IMR-90 (cell line): ENCODE measurements around the gene NPM1. TPM values are rescaled to one million over a fixed set of nuclear protein-coding genes. Genes with fewer than 3 reads are reported as not detected.

ENCODE experiments used
- ATAC-seq: fragments of 200-7000 bp; cut with Tn5 transposase; 2 replicates; pipeline ENCODE4 v1.9.1; 2020; ENCODE audit warnings: low read depth, mild to moderate bottlenecking, moderate library complexity
- BruUV-seq: library from RNA; stranded (reverse); fragments of 400-500 nt; replicated peaks from 2 replicates; lab custom pipeline; 2021; lab: Mats Ljungman, UMichigan
- CTCF ChIA-PET: fragments of 300-600 bp; formaldehyde crosslinking; extraction: SDS; loops from one replicate; lab custom pipeline; 2021; ENCODE audit warnings: antibody characterized with exemption; lab: Yijun Ruan, JAX
- POLR2A ChIA-PET: fragments of 300-600 bp; sonication (Branson Sonifier 250); formaldehyde crosslinking; loops from one replicate; lab custom pipeline; 2022; ENCODE audit warnings: antibody characterized with exemption; ENCODE audit not compliant: unreplicated experiment; lab: Charles Lee
- DNase-seq: peaks from one replicate; pipeline ENCODE4 v3.0.0; 2013
- H2AFZ ChIP-seq: replicated peaks from 2 replicates; pipeline ENCODE3; 2013; ENCODE audit warnings: low read length, mild to moderate bottlenecking; ENCODE audit not compliant: poor library complexity
- H2AK5ac ChIP-seq: 2 replicates; pipeline ENCODE4 v1.6.1; 2013; ENCODE audit warnings: low read depth, low read length, inconsistent platforms
- H2AK9ac ChIP-seq: replicated peaks from 2 replicates; pipeline ENCODE3; 2013; ENCODE audit warnings: mild to moderate bottlenecking, low read depth, low read length, moderate library complexity; ENCODE audit not compliant: poor library complexity
- H2BK120ac ChIP-seq: 2 replicates; pipeline ENCODE4 v1.6.1; 2013; ENCODE audit warnings: low read depth, low read length, inconsistent platforms
- H2BK15ac ChIP-seq: 3 replicates; pipeline ENCODE4 v1.6.1; 2013; ENCODE audit warnings: low read depth, low read length, inconsistent platforms
- H2BK20ac ChIP-seq: 2 replicates; pipeline ENCODE4 v1.6.1; 2013; ENCODE audit warnings: low read depth, mild to moderate bottlenecking, inconsistent platforms, low read length, moderate library complexity
- H2BK5ac ChIP-seq: 2 replicates; pipeline ENCODE4 v1.6.1; 2013; ENCODE audit warnings: mild to moderate bottlenecking, low read depth, low read length, inconsistent platforms; ENCODE audit not compliant: poor library complexity, severe bottlenecking
- H3K14ac ChIP-seq: replicated peaks from 2 replicates; pipeline ENCODE4 v1.6.1; 2013; ENCODE audit warnings: low read depth, low read length, inconsistent platforms
- H3K18ac ChIP-seq: 2 replicates; pipeline ENCODE4 v1.6.1; 2013; ENCODE audit warnings: low read depth, low read length, control low read depth
- H3K23ac ChIP-seq: 2 replicates; pipeline ENCODE4 v1.6.1; 2013; ENCODE audit warnings: low read depth, low read length, inconsistent platforms
- H3K27ac ChIP-seq: 2 replicates; pipeline ENCODE4 v1.5.1; 2013; ENCODE audit warnings: mild to moderate bottlenecking, control low read depth, low read length; ENCODE audit not compliant: insufficient read depth
- H3K27me3 ChIP-seq: 2 replicates; pipeline ENCODE4 v1.6.1; 2013; ENCODE audit warnings: low read length; ENCODE audit not compliant: control insufficient read depth, insufficient read depth
- H3K36me3 ChIP-seq: 2 replicates; pipeline ENCODE4 v1.6.1; 2013; ENCODE audit warnings: low read length, mixed read lengths; ENCODE audit not compliant: control insufficient read depth, insufficient read depth
- H3K4ac ChIP-seq: 2 replicates; pipeline ENCODE4 v1.6.1; 2013; ENCODE audit warnings: low read depth, low read length, inconsistent platforms
- H3K4me1 ChIP-seq: 2 replicates; pipeline ENCODE4 v1.6.1; 2013; ENCODE audit warnings: low read length, mixed read lengths; ENCODE audit not compliant: control insufficient read depth, insufficient read depth
- H3K4me2 ChIP-seq: 2 replicates; pipeline ENCODE4 v1.6.1; 2013; ENCODE audit warnings: low read depth, mild to moderate bottlenecking, control low read depth, low read length, moderate library complexity
- H3K4me3 ChIP-seq: 2 replicates; pipeline ENCODE4 v1.5.1; 2013; ENCODE audit warnings: low read depth, mild to moderate bottlenecking, control low read depth, low read length, moderate library complexity; ENCODE audit not compliant: insufficient read depth
- H3K56ac ChIP-seq: 2 replicates; pipeline ENCODE4 v1.6.1; 2013; ENCODE audit warnings: low read length, inconsistent platforms; ENCODE audit not compliant: insufficient read depth; ENCODE audit errors: extremely low read depth
- H3K79me1 ChIP-seq, 2 experiments: 2 replicates each; pipeline ENCODE4 v1.6.1; 2013; ENCODE audit warnings: low read length in 2 of 2, inconsistent platforms in 1 of 2, low read depth in 1 of 2
- H3K9ac ChIP-seq: 2 replicates; pipeline ENCODE4 v1.6.1; 2013; ENCODE audit warnings: low read depth, low read length, control low read depth
- H3K9me1 ChIP-seq: 2 replicates; pipeline ENCODE4 v1.6.1; 2013; ENCODE audit warnings: low read length, inconsistent platforms; ENCODE audit not compliant: insufficient read depth
- H3K9me3 ChIP-seq: 2 replicates; pipeline ENCODE4 v1.6.1; 2013; ENCODE audit warnings: low read length; ENCODE audit not compliant: control insufficient read depth, insufficient read depth
- H4K20me1 ChIP-seq: 2 replicates; pipeline ENCODE4 v1.6.1; 2013; ENCODE audit warnings: low read length, inconsistent platforms; ENCODE audit not compliant: insufficient read depth
- H4K5ac ChIP-seq: 2 replicates; pipeline ENCODE4 v1.6.1; 2013; ENCODE audit warnings: mild to moderate bottlenecking, low read depth, low read length, control low read depth
- H4K8ac ChIP-seq, 2 experiments: 2 replicates each; pipeline ENCODE4 v1.6.1; 2013; ENCODE audit warnings: low read depth in 2 of 2, low read length in 2 of 2, control low read depth in 1 of 2, inconsistent platforms in 1 of 2
- H4K91ac ChIP-seq: 2 replicates; pipeline ENCODE4 v1.6.1; 2013; ENCODE audit warnings: low read depth, low read length, inconsistent platforms; ENCODE audit not compliant: insufficient read depth
- MAFK ChIP-seq: IDR thresholded peaks from 2 replicates; pipeline ENCODE4 v1.6.1; 2012; ENCODE audit warnings: low read depth, low read length, improper control_type of control experiment
- RAD21 ChIP-seq: IDR thresholded peaks from 2 replicates; pipeline ENCODE4 v1.6.1; 2012; ENCODE audit warnings: low read length, improper control_type of control experiment
- WGBS, 2 experiments: methylation state at CpG; one replicate each; pipeline versions ENCODE4 v1.1.5 to v1.1.7; 2013; ENCODE audit warnings: missing lambda C conversion rate in 2 of 2; ENCODE audit not compliant: insufficient read length in 1 of 2; ENCODE audit errors: extremely low coverage in 2 of 2; 5-methylcytosine and 5-hydroxymethylcytosine counted together
- dilution Hi-C: fragments of 300-500 bp; cut with HindIII; formaldehyde crosslinking; loops from one replicate; pipeline ENCODE4 v1.14.3; 2018; ENCODE audit warnings: low sequenced_read_pairs; ENCODE audit not compliant: unreplicated experiment
- in situ Hi-C: fragments of 300-500 bp; cut with MboI; formaldehyde crosslinking; loops from 3 replicates; pipeline ENCODE4 v1.14.3; 2019; ENCODE audit warnings: low sequenced_read_pairs, inconsistent platforms, mixed read lengths
- intact Hi-C: fragments of 100-400 bp; cut with micrococcal nuclease; formaldehyde crosslinking; loops from 2 replicates; pipeline ENCODE4 v1.10.0; 2022
- polyA plus RNA-seq, 3 experiments: library from polyadenylated mRNA; depleted of rRNA; stranded (reverse); fragments of >200 nt; gene quantifications; 2 replicates each; pipeline ENCODE4 v1.2.3, GENCODE V29; 2012; ENCODE audit warnings: low replicate concordance in 1 of 3
- total RNA-seq: library from RNA; depleted of rRNA; stranded (reverse); fragments of >200 nt; gene quantifications from 2 replicates; pipeline ENCODE4 v1.2.3, GENCODE V29; 2012

The NPM1 gene
- total and polyA plus RNA-seq, 2 of the 4 experiments (the other 2 are of a cell fraction), result 856 to 929 TPM

DNA sequence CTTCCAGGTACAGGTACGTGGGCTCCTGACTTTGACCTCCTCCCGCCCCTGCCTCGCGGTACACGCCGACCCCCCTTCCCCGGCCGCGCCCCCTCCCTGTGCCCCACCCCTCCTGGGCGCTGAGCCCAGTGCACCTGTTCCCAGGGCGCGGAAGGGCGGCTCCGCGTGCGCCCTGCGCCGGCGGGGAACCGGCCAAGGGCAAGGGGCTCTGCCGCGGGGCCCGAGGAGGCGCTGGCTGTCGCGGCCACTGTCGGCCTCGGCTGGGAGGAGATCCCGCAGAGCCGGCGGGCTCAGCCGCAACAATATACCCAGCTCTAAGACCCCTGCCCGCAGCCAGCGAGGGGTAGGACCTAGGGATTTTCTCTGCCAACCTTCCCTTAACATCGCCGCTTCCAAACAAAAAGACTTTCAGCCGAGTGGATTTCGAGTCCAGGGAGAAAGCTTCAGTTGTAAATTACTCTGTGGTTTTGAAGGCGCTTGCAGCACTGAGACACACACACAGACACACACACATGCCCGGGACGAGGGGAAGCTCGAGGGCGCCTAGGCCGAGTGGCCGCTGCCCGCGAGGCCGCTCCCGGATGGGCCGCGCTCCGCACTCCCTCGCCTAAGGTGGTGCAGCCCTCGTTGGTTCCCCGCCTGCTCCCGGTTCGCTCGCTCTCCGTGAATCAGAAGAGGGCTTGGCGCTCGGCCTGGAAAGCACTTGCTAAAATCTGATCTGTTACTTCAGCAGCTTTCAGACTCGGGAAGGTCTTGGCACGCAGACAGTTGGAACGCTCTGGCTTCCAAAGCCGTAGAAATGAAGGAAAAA is 33.0 kb downstream of the NPM1 start:
- peak overlapping the region; percentile 62; the same call in 1 of the 2 replicates for H3K4me2 ChIP-seq
- H2AFZ ChIP-seq, result peak overlapping the region; percentile 26
- H2BK15ac ChIP-seq, result no peak overlapping the region
- H2BK120ac ChIP-seq, result no peak overlapping the region
- no peak overlapping the region for H4K91ac ChIP-seq
- no peak overlapping the region for H3K9ac ChIP-seq
- intact Hi-C loops, result loop anchor here (5.0 kb wide), 1 partner anchor 102 kb away; no protein-coding TSS in a partner anchor
- H3K14ac ChIP-seq, result no peak overlapping the region
- ATAC-seq, result peak; percentile 6; the same call in 1 of the 2 replicates
- H3K4me3 ChIP-seq, result no peak overlapping the region
- no peak overlapping the region for H2AK5ac ChIP-seq
- DNase-seq, result peak; percentile 89
- H3K27me3 ChIP-seq, result no peaks in the 10 kb centered on the region; the same call in 1 of the 2 replicates
- H3K27ac ChIP-seq, result no peak overlapping the region
- H4K5ac ChIP-seq, result no peak overlapping the region
- no peak overlapping the region for H2BK5ac ChIP-seq
- no peaks in the 10 kb centered on the region for H3K9me3 ChIP-seq
- H3K4me1 ChIP-seq, result peaks cover 2% of the 10 kb centered on the region; the same call in 1 of the 2 replicates
- no peak overlapping the region for H4K8ac ChIP-seq
- no peak overlapping the region for H3K18ac ChIP-seq
- H3K4ac ChIP-seq, result no peak overlapping the region
- ChIA-PET CTCF (interaction anchor here (2.6 kb wide), 1 partner anchor 488 kb away, joined by 7 read pairs; no protein-coding TSS in a partner anchor), POLR2A (no interaction called here)
- WGBS, 2 experiments, result 8% methylated on average over 17 of the region's 65 CpGs; no CpG with 5 or more reads in 1 of the 2 experiments
- 0 out of 2 replicates have a peak, but pooled peaks have one; percentile 7 for TF ChIP-seq RAD21
- no peak for TF ChIP-seq MAFK
- peak overlapping the region; percentile 73 for H2AK9ac ChIP-seq
- H3K79me1 ChIP-seq, result no peaks in the 10 kb centered on the region; a peak in 1 of 4 replicates
- in situ Hi-C loops, result loop anchor here (25.0 kb wide), 2 partner anchors 767 to 867 kb away; partner anchors contain the start of genes EFCAB9, STK10 and UBTD2
- H3K36me3 ChIP-seq, result peaks cover 2% of the 10 kb centered on the region; the same call in 1 of the 2 replicates
- dilution Hi-C loops, result no loop called here
- H3K23ac ChIP-seq, result no peak overlapping the region
- no TSS peak for BruUV-seq
- H3K56ac ChIP-seq, result no peak overlapping the region
- H4K20me1 ChIP-seq, result peaks cover 41% of the 10 kb centered on the region
- no peaks in the 10 kb centered on the region for H3K9me1 ChIP-seq
- H2BK20ac ChIP-seq, result no peak overlapping the region
